PC-3 (cell line): Measurements from ENCODE around the gene TOMM40. TPM values are rescaled to one million over a fixed set of nuclear protein-coding genes. Genes with fewer than 3 reads are reported as not detected.
"Not testable (repeated sequence)": the region's sequence is repeated elsewhere in the genome, so short reads cannot be mapped to it uniquely, and the experiment has no call there.

Experiments
- ATAC-seq: fragments of 200-7000 bp; cut with Tn5 transposase; 2 replicates; pipeline ENCODE4 v1.9.1; 2020; ENCODE audit warnings: mild to moderate bottlenecking, moderate library complexity
- BruUV-seq: library from RNA; stranded (reverse); fragments of 400-500 nt; replicated peaks from 2 replicates; lab custom pipeline; 2021; lab: Mats Ljungman, UMichigan
- CTCF ChIA-PET: fragments of 300-600 bp; sonication (Branson Sonifier 250); formaldehyde crosslinking; loops from one replicate; lab custom pipeline; 2022; ENCODE audit warnings: antibody characterized with exemption; lab: Charles Lee
- POLR2A ChIA-PET: fragments of 300-600 bp; sonication (Branson Sonifier 250); formaldehyde crosslinking; loops from one replicate; lab custom pipeline; 2022; ENCODE audit warnings: antibody characterized with exemption; ENCODE audit not compliant: unreplicated experiment; lab: Charles Lee
- DNase-seq: peaks from one replicate; pipeline ENCODE4 v3.0.0-alpha.2; 2015
- H2AFZ ChIP-seq: fragments of 300-600 bp; sonication (generic); 2 replicates; pipeline ENCODE4 v1.6.0; 2016; ENCODE audit warnings: antibody characterized with exemption, low read length
- H3F3A ChIP-seq: fragments of 300-600 bp; sonication (generic); one replicate; pipeline ENCODE4 v1.6.0; 2017; ENCODE audit warnings: antibody characterized with exemption, low read length, control low read depth, mild to moderate bottlenecking; ENCODE audit not compliant: unreplicated experiment
- H3K27ac ChIP-seq: fragments of 300-600 bp; sonication (generic); 2 replicates; pipeline ENCODE4 v1.5.1; 2016; ENCODE audit warnings: mild to moderate bottlenecking, low read length
- H3K27me3 ChIP-seq: fragments of 300-600 bp; sonication (generic); 2 replicates; pipeline ENCODE4 v1.6.1; 2016; ENCODE audit warnings: low read length, mixed read lengths
- H3K36me3 ChIP-seq: fragments of 300-600 bp; sonication (generic); 2 replicates; pipeline ENCODE4 v1.6.1; 2016; ENCODE audit warnings: low read depth, mixed run types, low read length, mixed read lengths
- H3K4me1 ChIP-seq: fragments of 300-600 bp; sonication (generic); 2 replicates; pipeline ENCODE4 v1.5.1; 2016; ENCODE audit warnings: low read length; ENCODE audit not compliant: insufficient read depth
- H3K4me2 ChIP-seq: fragments of 300-600 bp; sonication (generic); 2 replicates; pipeline ENCODE4 v1.6.0; 2016; ENCODE audit warnings: low read length
- H3K4me3 ChIP-seq: fragments of 300-600 bp; sonication (generic); 2 replicates; pipeline ENCODE4 v1.5.1; 2016; ENCODE audit warnings: mild to moderate bottlenecking, low read length, mixed read lengths
- H3K79me2 ChIP-seq: fragments of 300-600 bp; sonication (generic); 2 replicates; pipeline ENCODE4 v1.6.1; 2017; ENCODE audit warnings: low read length, mixed read lengths
- H3K9ac ChIP-seq: fragments of 300-600 bp; sonication (generic); 2 replicates; pipeline ENCODE4 v1.6.0; 2016; ENCODE audit warnings: mild to moderate bottlenecking, low read length
- H3K9me2 ChIP-seq: fragments of 300-600 bp; sonication (generic); replicated peaks from 2 replicates; pipeline ENCODE4 v1.6.1; 2016; ENCODE audit warnings: mixed run types, low read length, mixed read lengths
- H3K9me3 ChIP-seq: fragments of 300-600 bp; sonication (generic); 2 replicates; pipeline ENCODE4 v1.6.1; 2016; ENCODE audit warnings: low read length, mixed read lengths
- H4K20me1 ChIP-seq: fragments of 300-600 bp; sonication (generic); 2 replicates; pipeline ENCODE4 v1.6.1; 2016; ENCODE audit warnings: low read length, mixed read lengths
- CTCF ChIP-seq: fragments of 300-600 bp; sonication (generic); conservative IDR thresholded peaks from 2 replicates; pipeline ENCODE4 v1.5.1; 2017; ENCODE audit warnings: antibody characterized with exemption, low read depth, mild to moderate bottlenecking, low read length
- EZH2 ChIP-seq: fragments of 300-600 bp; sonication (generic); IDR thresholded peaks from one replicate; pipeline ENCODE4 v1.6.1; 2017; ENCODE audit warnings: antibody characterized with exemption, mild to moderate bottlenecking, low read length; ENCODE audit not compliant: unreplicated experiment
- EZH2phosphoT487 ChIP-seq: fragments of 300-600 bp; sonication (generic); IDR thresholded peaks from 2 replicates; pipeline ENCODE4 v1.6.1; 2018; ENCODE audit warnings: mild to moderate bottlenecking, antibody characterized with exemption, low read length, borderline replicate concordance
- intact Hi-C: fragments of 100-400 bp; cut with micrococcal nuclease; formaldehyde crosslinking; loops from 2 replicates; pipeline ENCODE4 v1.9.0; 2023
- total RNA-seq: library from RNA; depleted of rRNA; stranded (reverse); fragments of >200 nt; gene quantifications from 2 replicates; pipeline ENCODE4 v1.2.3, GENCODE V29; 2014

Gene TOMM40
- total RNA-seq, 1 experiment from 2014 or later: 190 TPM

- Histone ChIP-seq H3K9ac (no peak overlapping the region), H3K36me3 (peaks cover 2% of the 10 kb centered on the region; the same call in 1 of the 2 replicates), H3F3A (no peaks in the 10 kb centered on the region), H3K4me2 (no peak overlapping the region), H3K27me3 (no peaks in the 10 kb centered on the region), H3K27ac (no peak overlapping the region), H3K4me3 (no peak overlapping the region), H3K9me3 (no peaks in the 10 kb centered on the region), H3K9me2 (no peaks in the 10 kb centered on the region), H4K20me1 (no peaks in the 10 kb centered on the region), H2AFZ (no peak overlapping the region), H3K79me2 (no peaks in the 10 kb centered on the region), H3K4me1 (peaks cover 14% of the 10 kb centered on the region)
- ATAC-seq (no peak), DNase-seq (no peak)
- POLR2A ChIA-PET: no interaction called here
- no peak for TF ChIP-seq EZH2phosphoT487
- no peak for TF ChIP-seq CTCF
- no peak for TF ChIP-seq EZH2
- no TSS peak for BruUV-seq
- CTCF ChIA-PET: no interaction called here
- intact Hi-C loops: no loop called here
Measured at GRCh38 chr19:44879309-44880065, 11.6 kb upstream of the TOMM40 start.

GRCh38 chr19:44882063-44882462 lies 9.0 kb upstream of the TOMM40 start:
- H3K9me3 ChIP-seq: no peaks in the 10 kb centered on the region
- no peak overlapping the region for H3K27ac ChIP-seq
- H3K4me3 ChIP-seq: no peak overlapping the region
- ChIA-PET CTCF (no interaction called here), POLR2A (no interaction called here)
- no peak overlapping the region for H2AFZ ChIP-seq
- no peaks in the 10 kb centered on the region for H3F3A ChIP-seq
- ATAC-seq (no peak), DNase-seq (no peak)
- no peaks in the 10 kb centered on the region for H3K27me3 ChIP-seq
- H3K79me2 ChIP-seq: no peaks in the 10 kb centered on the region
- no peaks in the 10 kb centered on the region for H3K9me2 ChIP-seq
- BruUV-seq: no TSS peak
- H3K4me2 ChIP-seq: no peak overlapping the region
- no peaks in the 10 kb centered on the region; the same call in 1 of the 2 replicates for H3K36me3 ChIP-seq
- H3K9ac ChIP-seq: no peak overlapping the region
- intact Hi-C loops: no loop called here
- no peaks in the 10 kb centered on the region for H3K4me1 ChIP-seq
- no peak for TF ChIP-seq EZH2
- TF ChIP-seq CTCF: no peak
- TF ChIP-seq EZH2phosphoT487: no peak
- no peaks in the 10 kb centered on the region for H4K20me1 ChIP-seq

- H2AFZ ChIP-seq, H3K9me2 ChIP-seq, H3K9me3 ChIP-seq, H3K27me3 ChIP-seq, H3K36me3 ChIP-seq, BruUV-seq, H3K27ac ChIP-seq, H3F3A ChIP-seq, intact Hi-C loops, H3K4me3 ChIP-seq, DNase-seq, H3K79me2 ChIP-seq, POLR2A ChIA-PET, H3K4me2 ChIP-seq, ATAC-seq, CTCF ChIA-PET, H3K9ac ChIP-seq, H4K20me1 ChIP-seq, H3K4me1 ChIP-seq: not testable (repeated sequence)
Measured at GRCh38 chr19:44882619-44883397, 8.2 kb upstream of the TOMM40 start.
